Measurements from ENCODE around the gene RAP2B. TPM values are rescaled to one million over a fixed set of nuclear protein-coding genes. Genes with fewer than 3 reads are reported as not detected.
A peak's percentile ranks its signal among the peaks of the same experiment; 100 is the strongest.

The RAP2B gene
- total RNA-seq, 1 donor from 2014 or later: 22.1 TPM

- DNase-seq (ENCODE audit: low read depth in 2 of 2): no peak
Observed at GRCh38 chr3:153159771-153160397, 2.1 kb upstream of the RAP2B start.

GRCh38 chr3:153160451-153161137, 1.4 kb upstream of the RAP2B start:
- DNase-seq (ENCODE audit: low read depth in 2 of 2): peak; percentile 65 to 90

GRCh38 chr3:153161138-153161713, 800 bp upstream of the RAP2B start:
- peak; percentile 99 to 100 for DNase-seq (ENCODE audit: low read depth in 2 of 2)

DNA sequence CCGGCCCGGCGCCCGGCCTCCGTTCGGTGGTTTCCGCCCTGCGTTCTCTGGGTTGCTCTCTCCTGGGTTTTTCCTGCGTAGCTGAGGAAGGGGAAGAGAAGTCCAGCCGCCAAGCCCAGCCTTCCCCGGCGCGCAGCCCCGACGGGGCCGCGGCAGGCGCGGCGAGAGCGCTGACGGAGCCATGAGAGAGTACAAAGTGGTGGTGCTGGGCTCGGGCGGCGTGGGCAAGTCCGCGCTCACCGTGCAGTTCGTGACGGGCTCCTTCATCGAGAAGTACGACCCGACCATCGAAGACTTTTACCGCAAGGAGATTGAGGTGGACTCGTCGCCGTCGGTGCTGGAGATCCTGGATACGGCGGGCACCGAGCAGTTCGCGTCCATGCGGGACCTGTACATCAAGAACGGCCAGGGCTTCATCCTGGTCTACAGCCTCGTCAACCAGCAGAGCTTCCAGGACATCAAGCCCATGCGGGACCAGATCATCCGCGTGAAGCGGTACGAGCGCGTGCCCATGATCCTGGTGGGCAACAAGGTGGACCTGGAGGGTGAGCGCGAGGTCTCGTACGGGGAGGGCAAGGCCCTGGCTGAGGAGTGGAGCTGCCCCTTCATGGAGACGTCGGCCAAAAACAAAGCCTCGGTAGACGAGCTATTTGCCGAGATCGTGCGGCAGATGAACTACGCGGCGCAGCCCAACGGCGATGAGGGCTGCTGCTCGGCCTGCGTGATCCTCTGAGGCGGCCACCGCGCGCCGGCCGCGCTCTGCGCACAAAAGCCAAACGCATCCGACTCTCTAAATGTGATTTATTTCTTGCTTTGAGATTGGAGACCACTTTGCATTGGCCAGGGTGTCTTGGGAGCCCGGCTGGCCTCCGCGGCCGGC, 727 bp downstream of the RAP2B start:
- peak in 1 of 2 donors; percentile 41 for DNase-seq (ENCODE audit: low read depth in 2 of 2)

DNA sequence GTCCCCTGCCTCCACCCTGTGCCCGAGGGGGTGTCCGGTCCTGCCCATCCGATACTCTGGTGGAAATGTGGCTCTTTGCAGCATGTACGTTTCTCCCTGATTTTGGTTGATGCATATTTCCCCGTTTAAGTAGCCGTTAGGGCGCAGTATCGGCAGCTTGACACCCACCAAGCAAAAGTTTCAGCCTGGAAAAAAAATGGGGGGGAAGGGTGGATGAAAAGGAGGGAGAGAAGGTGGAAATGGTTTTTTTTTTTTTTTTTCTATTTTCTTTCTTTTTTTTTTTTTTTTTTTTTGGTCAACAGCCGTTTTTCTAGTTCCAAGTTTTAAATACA, 1.3 kb downstream of the RAP2B start:
- DNase-seq (ENCODE audit: low read depth in 2 of 2): peak in 1 of 2 donors; percentile 24

GRCh38 chr3:153163756-153164550, 1.9 kb downstream of the RAP2B start:
- DNase-seq (ENCODE audit: low read depth in 2 of 2): peak in 1 of 2 donors; percentile 22

GRCh38 chr3:153165261-153165681, 3.2 kb downstream of the RAP2B start:
- DNase-seq (ENCODE audit: low read depth in 2 of 2): peak in 1 of 2 donors; percentile 47

DNA sequence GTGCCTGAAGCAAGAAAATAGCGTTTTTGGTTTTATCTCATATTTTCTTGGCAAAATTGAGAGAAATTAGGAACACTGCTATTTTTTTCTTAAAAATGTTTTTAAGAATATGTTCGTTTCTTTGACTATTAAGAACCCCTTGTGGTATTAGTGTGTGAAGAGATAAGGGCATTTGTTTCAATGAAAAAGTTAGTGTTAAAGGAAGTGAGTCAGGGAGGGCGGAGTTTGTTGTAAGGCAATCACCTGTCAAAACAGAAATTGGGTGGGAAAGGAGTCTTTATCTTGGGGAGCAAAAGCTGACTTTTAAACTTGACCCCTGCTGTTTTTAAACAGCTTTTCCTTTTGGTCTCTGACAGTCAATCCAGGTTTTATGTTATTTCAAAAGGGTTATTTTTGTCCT, 4.2 kb downstream of the RAP2B start:
- DNase-seq (ENCODE audit: low read depth in 2 of 2): peak in 1 of 2 donors; percentile 85

GRCh38 chr3:153166796-153167195, 4.8 kb downstream of the RAP2B start:
- no peak for DNase-seq (ENCODE audit: low read depth in 2 of 2)

GRCh38 chr3:153169793-153170383, 7.9 kb downstream of the RAP2B start:
- DNase-seq (ENCODE audit: low read depth in 2 of 2): no peak

GRCh38 chr3:153171256-153171655, 9.2 kb downstream of the RAP2B start:
- DNase-seq (ENCODE audit: low read depth in 2 of 2): no peak

- no peak for DNase-seq (ENCODE audit: low read depth in 2 of 2)
Observed at GRCh38 chr3:153171918-153172317, 9.9 kb downstream of the RAP2B start.

- no peak for DNase-seq (ENCODE audit: low read depth in 2 of 2)
Observed at GRCh38 chr3:153172796-153173757, 11.1 kb downstream of the RAP2B start.

DNA sequence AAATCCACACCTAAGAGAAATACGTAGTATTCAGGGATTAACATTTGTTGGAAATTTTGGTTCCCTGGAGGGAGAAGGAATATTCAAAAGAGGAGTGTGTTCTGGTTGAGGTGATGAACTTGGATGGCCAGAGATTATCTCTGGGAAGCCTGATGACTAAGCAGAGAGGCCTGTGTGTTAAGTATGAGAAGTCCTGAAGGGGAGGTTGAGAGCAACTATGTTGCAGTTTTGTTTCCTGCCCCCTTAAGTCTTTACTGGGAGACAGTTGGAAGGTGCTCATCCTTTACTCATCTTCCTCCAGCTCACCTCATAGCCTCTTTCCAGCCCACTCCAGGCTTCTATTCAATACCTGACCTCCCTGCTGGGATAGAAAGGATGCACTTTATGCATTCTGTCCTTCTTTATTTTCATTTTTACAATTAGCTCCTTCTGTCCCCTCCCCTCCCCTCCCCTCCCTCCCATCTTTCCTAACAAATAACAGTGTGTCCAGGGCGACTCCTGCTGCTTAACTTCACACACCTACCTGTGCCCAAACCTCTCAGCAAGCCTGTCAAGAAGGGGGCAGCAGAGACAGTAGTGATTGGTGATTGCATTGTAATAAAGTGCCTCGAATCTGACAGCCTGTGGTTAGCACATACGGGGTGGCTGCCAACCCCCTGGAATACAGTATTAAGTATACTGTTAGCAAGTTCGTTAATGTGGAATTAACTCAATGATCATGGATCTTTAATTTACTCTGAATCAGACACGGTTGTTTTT, 11.9 kb downstream of the RAP2B start:
- DNase-seq (ENCODE audit: low read depth in 2 of 2): no peak

- DNase-seq (ENCODE audit: low read depth in 2 of 2): no peak
Observed at GRCh38 chr3:153176197-153176596, 14.2 kb downstream of the RAP2B start.

- no peak for DNase-seq (ENCODE audit: low read depth in 2 of 2)
Observed at GRCh38 chr3:153180860-153181372, 18.9 kb downstream of the RAP2B start.

DNA sequence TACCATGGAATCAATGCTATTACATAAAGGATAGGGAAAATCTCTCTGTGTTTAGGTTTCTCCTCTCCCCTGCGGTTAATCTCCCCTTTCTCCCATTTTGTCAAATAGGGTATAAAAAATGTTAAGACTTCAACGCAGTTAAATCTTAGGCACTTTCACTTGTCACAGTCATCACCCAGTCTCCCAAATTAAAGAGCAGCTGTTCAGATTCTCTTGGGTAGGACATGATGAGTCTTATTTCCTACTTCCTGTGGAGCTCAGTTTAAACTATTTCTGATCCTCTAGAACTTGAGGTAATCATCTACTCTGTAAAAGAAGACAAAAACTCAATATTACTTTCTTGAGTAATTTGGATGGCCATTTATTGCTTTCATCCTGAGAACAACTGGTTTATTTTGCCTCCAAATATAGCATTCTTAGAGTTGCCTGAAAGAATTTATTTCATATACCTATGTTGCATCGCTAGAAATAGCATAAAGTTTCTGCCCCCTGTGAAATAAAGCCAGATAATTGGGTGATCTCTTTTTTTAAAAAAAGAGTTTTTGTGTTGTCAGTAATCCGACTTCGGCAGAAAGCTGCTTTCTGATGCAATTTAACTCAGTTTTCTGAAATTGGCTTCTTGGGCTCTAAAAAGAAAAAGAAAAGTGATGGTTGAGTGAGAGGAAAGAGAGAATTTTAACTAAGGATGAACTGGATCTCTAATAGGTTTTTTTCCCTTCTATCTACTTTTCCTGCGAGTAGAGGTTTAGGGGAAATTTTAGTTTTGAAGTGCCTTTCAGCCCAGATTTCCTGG, 20.7 kb downstream of the RAP2B start:
- no peak for DNase-seq (ENCODE audit: low read depth in 2 of 2)

DNA sequence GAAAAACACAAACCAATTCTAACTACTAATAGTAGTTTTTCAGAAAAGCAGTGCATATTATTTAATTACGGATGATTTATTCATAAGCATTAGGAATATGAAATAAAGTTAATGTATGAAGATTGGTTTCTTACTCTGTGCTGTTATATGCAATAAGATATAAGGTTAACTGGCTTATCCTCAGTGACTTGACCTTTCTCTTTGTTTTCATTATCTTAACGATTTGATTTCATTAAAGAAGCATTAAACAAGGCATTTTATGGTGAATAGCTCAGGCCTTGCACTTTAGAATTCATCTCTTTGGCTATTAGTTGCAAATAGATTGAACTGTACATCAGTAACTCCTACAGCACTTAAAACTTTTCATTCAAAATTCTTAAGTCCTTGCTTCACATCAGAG, 28.9 kb downstream of the RAP2B start:
- no peak for DNase-seq (ENCODE audit: low read depth in 2 of 2)

Data from dermis microvascular lymphatic vessel endothelial cell (primary cell).